Natural killer cell (primary cell): ENCODE results near the gene DNAJB14. TPM values are rescaled to one million over a fixed set of nuclear protein-coding genes. Genes with fewer than 3 reads are reported as not detected.

Experiments
- ATAC-seq, 3 donors: fragments of 150-1000 bp in 2 of 3; fragments of 200-7000 bp in 1 of 3; cut with Tn5 transposase; 1 replicate in 1 of 3; 2 replicates in 2 of 3; pipeline ENCODE4 v1.10.0; 2021; ENCODE audit warnings: mild to moderate bottlenecking in 2 of 3, moderate library complexity in 2 of 3
- DNase-seq, 2 donors: peaks; one replicate each; pipeline versions ENCODE4 v3.0.0 to v3.0.0-alpha.2; 2013 to 2021; ENCODE audit warnings: mixed read lengths in 1 of 2
- H3K27ac ChIP-seq: one replicate; pipeline ENCODE4 v1.5.1; 2013; ENCODE audit warnings: mild to moderate bottlenecking, low read length
- H3K27me3 ChIP-seq: one replicate; pipeline ENCODE4 v1.6.1; 2013; ENCODE audit warnings: low read length; ENCODE audit not compliant: control insufficient read depth, insufficient read depth
- H3K36me3 ChIP-seq: one replicate; pipeline ENCODE4 v1.6.1; 2013; ENCODE audit warnings: low read length; ENCODE audit not compliant: control insufficient read depth, insufficient read depth
- H3K4me1 ChIP-seq: one replicate; pipeline ENCODE4 v1.6.1; 2013; ENCODE audit warnings: low read length; ENCODE audit not compliant: control insufficient read depth, insufficient read depth
- H3K4me3 ChIP-seq: one replicate; pipeline ENCODE4 v1.5.1; 2013; ENCODE audit warnings: low read length
- H3K9me3 ChIP-seq: one replicate; pipeline ENCODE4 v1.6.1; 2013; ENCODE audit warnings: low read length; ENCODE audit not compliant: control insufficient read depth, insufficient read depth
- H3K27ac Mint-ChIP-seq, 2 donors: one replicate each; pipeline ENCODE4 v1.8.0; 2022; ENCODE audit warnings: mild to moderate bottlenecking in 2 of 2, mixed read lengths in 2 of 2, moderate library complexity in 1 of 2
- H3K27me3 Mint-ChIP-seq, 2 donors: one replicate each; pipeline ENCODE4 v1.8.0; 2022; ENCODE audit warnings: low read depth in 2 of 2, mixed read lengths in 2 of 2
- H3K36me3 Mint-ChIP-seq: one replicate; pipeline ENCODE4 v1.8.0; 2022; ENCODE audit warnings: mixed read lengths
- H3K4me1 Mint-ChIP-seq, 2 donors: one replicate each; pipeline ENCODE4 v1.8.0; 2022; ENCODE audit warnings: mixed read lengths in 2 of 2
- H3K4me3 Mint-ChIP-seq: one replicate; pipeline ENCODE4 v1.8.0; 2022; ENCODE audit warnings: mild to moderate bottlenecking, moderate library complexity, mixed read lengths
- H3K9me3 Mint-ChIP-seq, 2 donors: one replicate each; pipeline ENCODE4 v1.8.0; 2022; ENCODE audit warnings: mixed read lengths in 2 of 2
- CTCF ChIP-seq: fragments of 200-600 bp; IDR thresholded peaks from one replicate; pipeline ENCODE4 v1.8.0; 2022; ENCODE audit warnings: antibody characterized with exemption
- WGBS: methylation state at CpG from one replicate; pipeline ENCODE4 v1.1.7; 2013; ENCODE audit warnings: missing lambda C conversion rate; ENCODE audit not compliant: insufficient coverage; 5-methylcytosine and 5-hydroxymethylcytosine counted together
- intact Hi-C: fragments of 100-400 bp; cut with micrococcal nuclease; formaldehyde crosslinking; loops from one replicate; pipeline ENCODE4 v1.14.2; 2022
- total RNA-seq, 4 donors: library from RNA; stranded (reverse); fragments of 120-200 nt in 1 of 4; gene quantifications; one replicate each; pipeline versions ENCODE4 v1.2.3 to v1.2.4, GENCODE V29; 2013 to 2022

The DNAJB14 gene
- total RNA-seq, 3 donors from 2014 or later (not counting 1 experiment from before 2014, with no cell fraction given): 81.0 to 90.0 (median 86.1) TPM

- intact Hi-C loops: loop anchor here (1.0 to 10.0 kb wide), 3 partner anchors 51 to 970 kb away; partner anchors contain the start of genes DNAJB14 and EIF4E
- 97% methylated on average over 15 of the region's 16 CpGs for WGBS
- Histone ChIP-seq H3K9me3 (no peaks in the 10 kb centered on the region), H3K4me3 (no peak overlapping the region), H3K4me1 (peaks cover 20% of the 10 kb centered on the region), H3K27me3 (no peaks in the 10 kb centered on the region), H3K36me3 (peaks cover 13% of the 10 kb centered on the region), H3K27ac (peak overlapping the region; percentile 60)
- H3K27me3 Mint-ChIP-seq: no peaks in the 10 kb centered on the region
- H3K4me1 Mint-ChIP-seq: peaks cover 29 to 34% of the 10 kb centered on the region in 2 donors
- DNase-seq (peak in 1 of 2 donors; percentile 9), ATAC-seq (no peak)
- peak overlapping the region; percentile 86 for H3K4me3 Mint-ChIP-seq
- peaks cover 6% of the 10 kb centered on the region for H3K36me3 Mint-ChIP-seq
- H3K27ac Mint-ChIP-seq: peak overlapping the region; percentile 81 to 95
- H3K9me3 Mint-ChIP-seq: no peaks in the 10 kb centered on the region
- TF ChIP-seq CTCF: no peak
These were observed 51.4 kb downstream of the DNAJB14 start for GRCh38 chr4:99894998-99895397.

- H3K27me3 Mint-ChIP-seq: no peaks in the 10 kb centered on the region
- no peak for TF ChIP-seq CTCF
- H3K4me3 ChIP-seq: peak within 1 kb of the TSS; percentile 69
These were observed 52.0 kb downstream of the DNAJB14 start, which contains the start of gene LAMTOR3 for GRCh38 chr4:99894161-99894997. LAMTOR3 (minus strand) TSS chr4:99894427; CDS start chr4:99893963, 464 bp downstream.

GRCh38 chr4:99893839-99894160 lies 52.6 kb downstream of the DNAJB14 start:
- peaks cover 20% of the 10 kb centered on the region for H3K4me1 ChIP-seq
- H3K36me3 Mint-ChIP-seq: peaks cover 6% of the 10 kb centered on the region
- WGBS: under 1% methylated on average over 12 of the region's 12 CpGs
- no peaks in the 10 kb centered on the region for H3K9me3 Mint-ChIP-seq
- peak overlapping the region; percentile 81 to 95 for H3K27ac Mint-ChIP-seq
- ATAC-seq (peak in 1 of 3 donors; percentile 13), DNase-seq (no peak)
- intact Hi-C loops: loop anchor here (1.0 to 10.0 kb wide), 3 partner anchors 53 to 969 kb away; partner anchors contain the start of genes DNAJB14 and EIF4E
- no peaks in the 10 kb centered on the region for H3K27me3 ChIP-seq
- peak overlapping the region; percentile 69 for H3K4me3 ChIP-seq
- no peak for TF ChIP-seq CTCF
- H3K4me3 Mint-ChIP-seq: peak overlapping the region; percentile 85
- peak overlapping the region; percentile 82 for H3K27ac ChIP-seq
- H3K4me1 Mint-ChIP-seq: peaks cover 34% of the 10 kb centered on the region in 2 donors
- H3K9me3 ChIP-seq: no peaks in the 10 kb centered on the region
- peaks cover 9% of the 10 kb centered on the region for H3K36me3 ChIP-seq
- H3K27me3 Mint-ChIP-seq: no peaks in the 10 kb centered on the region

More at GRCh38 chr4:99894161-99894997, 52.0 kb downstream of the DNAJB14 start, which contains the start of gene LAMTOR3:
- Mint-ChIP-seq H3K9me3 (no peaks in the 10 kb centered on the region), H3K4me1 (peaks cover 32 to 34% of the 10 kb centered on the region in 2 donors), H3K4me3 (peak within 1 kb of the TSS; percentile 86), H3K36me3 (peaks cover 6% of the 10 kb centered on the region), H3K27ac (peak within 1 kb of the TSS; percentile 81 to 95)
- 4% methylated on average over 32 of the region's 40 CpGs for WGBS
- intact Hi-C loops: loop anchor here (1.0 to 10.0 kb wide), 3 partner anchors 52 to 970 kb away; partner anchors contain the start of genes DNAJB14 and EIF4E
- DNase-seq (peak; percentile 80 to 96), ATAC-seq (peak; percentile 96 to 99 (median 98))
- Histone ChIP-seq H3K36me3 (peaks cover 8% of the 10 kb centered on the region), H3K4me1 (peaks cover 20% of the 10 kb centered on the region), H3K27ac (peak within 1 kb of the TSS; percentile 82), H3K27me3 (no peaks in the 10 kb centered on the region), H3K9me3 (no peaks in the 10 kb centered on the region)
